K562 (cell line): ENCODE data around the gene TAF1A. TPM values are rescaled to one million over a fixed set of nuclear protein-coding genes. Genes with fewer than 3 reads are reported as not detected.

Experiments used
- ARID4B ChIP-seq: sonication (generic); formaldehyde crosslinking; IDR thresholded peaks from 2 replicates; pipeline ENCODE4 v1.8.0; 2022; ENCODE audit warnings: mild to moderate bottlenecking, missing genetic modification reagents
- CCNT2 ChIP-seq: IDR thresholded peaks from 2 replicates; pipeline ENCODE4 v1.6.1; 2011; ENCODE audit warnings: borderline replicate concordance, low read depth, mild to moderate bottlenecking, moderate library complexity, mixed read lengths, low read length; ENCODE audit not compliant: insufficient read length; ENCODE audit errors: extremely low read depth
- ELK3 ChIP-seq: fragments of 450-650 bp; formaldehyde crosslinking; IDR thresholded peaks from 2 replicates; pipeline ENCODE4 v1.4.0; 2020; ENCODE audit warnings: mild to moderate bottlenecking
- MGA ChIP-seq: fragments of 450-650 bp; IDR thresholded peaks from 2 replicates; pipeline ENCODE4 v1.6.1; 2016; ENCODE audit warnings: mild to moderate bottlenecking, moderate library complexity
- NR2F6 ChIP-seq: fragments of 450-650 bp; formaldehyde crosslinking; IDR thresholded peaks from 2 replicates; pipeline ENCODE4 v1.4.0; 2020; ENCODE audit warnings: mild to moderate bottlenecking
- STAT5A ChIP-seq: IDR thresholded peaks from 2 replicates; pipeline ENCODE4 v1.6.1; 2012; ENCODE audit warnings: low read length, inconsistent platforms, borderline replicate concordance
- TAF15 ChIP-seq: fragments of 200-400 bp; formaldehyde crosslinking; IDR thresholded peaks from 2 replicates; pipeline ENCODE4 v1.6.1; 2017; ENCODE audit warnings: mild to moderate bottlenecking, low read depth, low read length, moderate library complexity
- polyA plus RNA-seq, 8 experiments: library from polyadenylated mRNA; depleted of rRNA in 4 of 8; stranded (reverse) in 5 of 8; unstranded in 3 of 8; fragments of >200 nt; fragmentation: Nextera tagmentation in 2 of 8; fragmentation: Illumina TruSeq in 1 of 8; extraction: Ambion mirVana in 2 of 8; extraction: Trizol in 1 of 8; gene quantifications; 2 replicates each; pipeline versions ENCODE4 v1.2.1 to v1.2.3, GENCODE V29; 2011 to 2014; ENCODE audit warnings: inconsistent platforms in 1 of 8, missing spikeins in 1 of 8
- total RNA-seq, 7 experiments: library from RNA; depleted of rRNA in 6 of 7; stranded (reverse); fragments of >200 nt in 6 of 7; fragmentation: Illumina TruSeq in 2 of 7; extraction: Trizol in 2 of 7; gene quantifications; 2 replicates each; pipeline versions ENCODE4 v1.2.1 to v1.2.3, GENCODE V29; 2011 to 2021; ENCODE audit warnings: low replicate concordance in 1 of 7

TAF1A gene
- total and polyA plus RNA-seq, 9 of the 15 experiments (the other 6 are each of a cell fraction or from before 2014, with no cell fraction given) = 17.8 to 36.8 (median 25.3) TPM

- TF ChIP-seq MGA (no peak), ELK3 (CRISPR knock-in tag) (no peak), NR2F6 (CRISPR knock-in tag) (no peak), STAT5A (no peak), ARID4B (peak; percentile 70; the same call in 1 of the 2 replicates), TAF15 (no peak), CCNT2 (peak; percentile 24)
Observed at GRCh38 chr1:222618001-222618879, 28.5 kb upstream of the TAF1A start, which contains the start of gene MIA3 (continued).
